GOT3 (cell line): ENCODE results near the gene UHRF1.
"Not testable (repeated sequence)": the region's sequence is repeated elsewhere in the genome, so short reads cannot be mapped to it uniquely, and the experiment has no call there.

Experiments
- DNase-seq: peaks from one replicate; lab custom pipeline; 2025; ENCODE audit warnings: mixed read lengths; lab: John Stamatoyannopoulos, UW

Gene UHRF1

DNA sequence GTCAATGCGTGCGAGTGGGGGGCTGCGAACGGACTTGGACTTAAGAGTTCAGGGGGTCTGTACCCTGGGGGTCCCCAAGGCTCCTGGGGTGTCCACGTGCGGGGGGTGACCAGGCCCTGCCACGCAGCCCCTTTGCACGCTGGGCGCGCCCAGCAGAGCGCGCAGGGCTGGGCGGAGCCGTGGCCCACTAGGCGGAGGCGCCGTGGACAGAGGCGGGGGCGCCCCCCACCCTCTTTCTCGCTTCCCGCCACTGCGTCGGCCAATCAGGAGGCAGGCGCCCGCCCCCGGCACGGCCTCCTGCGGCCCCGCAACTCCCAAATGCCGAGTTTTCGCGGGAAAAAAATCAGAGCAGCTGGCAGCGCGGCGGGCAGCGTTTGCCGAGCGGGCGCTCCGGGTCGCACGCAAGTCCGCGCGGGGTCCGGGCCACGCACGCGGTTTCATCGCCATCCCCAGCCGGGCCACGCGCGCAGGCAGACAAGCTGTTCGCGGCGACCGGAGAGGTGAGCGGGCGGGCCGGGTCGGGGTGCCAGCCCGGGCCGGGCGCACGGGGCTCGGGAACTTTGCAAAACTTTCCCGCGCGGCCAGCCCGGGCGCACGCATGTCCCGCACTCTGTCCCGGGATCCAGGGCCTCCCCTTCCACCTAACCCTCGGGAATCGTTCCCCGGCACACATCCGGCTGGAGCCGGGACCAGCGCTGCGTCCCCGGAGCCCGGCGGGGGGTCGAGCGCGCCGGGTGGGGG lies at the start of gene UHRF1:
TSS of gene UHRF1 (plus strand) at position 346 of the 741 bp plus-strand sequence. CDS start 1,385 bp downstream, outside the sequence.
- no peak for DNase-seq

DNA sequence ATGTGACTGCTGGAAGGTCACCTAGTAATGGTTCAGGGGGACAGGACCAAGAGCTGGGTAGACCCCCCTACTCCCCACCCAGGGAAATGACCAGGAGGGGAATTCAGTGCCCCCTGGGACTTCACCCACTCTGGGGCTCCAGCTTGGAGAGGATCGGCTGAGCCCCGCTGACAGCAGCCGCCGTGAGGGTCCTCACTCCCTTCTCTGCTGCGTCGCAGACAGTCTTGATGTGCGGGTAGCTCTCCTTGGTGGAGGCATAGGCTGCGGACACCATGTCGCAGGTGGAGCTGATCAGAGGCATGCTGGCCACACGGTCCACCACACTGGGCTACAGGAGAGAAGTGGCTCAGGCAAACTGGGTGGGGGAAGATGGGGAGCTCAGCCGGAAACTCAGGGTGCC lies 49.6 kb upstream of the UHRF1 start:
- no peak for DNase-seq

- no peak for DNase-seq
These were observed 48.2 kb upstream of the UHRF1 start for GRCh38 chr19:4861147-4861546.

GRCh38 chr19:4866595-4867424 lies 42.5 kb upstream of the UHRF1 start:
- peak; percentile 20 for DNase-seq

DNA sequence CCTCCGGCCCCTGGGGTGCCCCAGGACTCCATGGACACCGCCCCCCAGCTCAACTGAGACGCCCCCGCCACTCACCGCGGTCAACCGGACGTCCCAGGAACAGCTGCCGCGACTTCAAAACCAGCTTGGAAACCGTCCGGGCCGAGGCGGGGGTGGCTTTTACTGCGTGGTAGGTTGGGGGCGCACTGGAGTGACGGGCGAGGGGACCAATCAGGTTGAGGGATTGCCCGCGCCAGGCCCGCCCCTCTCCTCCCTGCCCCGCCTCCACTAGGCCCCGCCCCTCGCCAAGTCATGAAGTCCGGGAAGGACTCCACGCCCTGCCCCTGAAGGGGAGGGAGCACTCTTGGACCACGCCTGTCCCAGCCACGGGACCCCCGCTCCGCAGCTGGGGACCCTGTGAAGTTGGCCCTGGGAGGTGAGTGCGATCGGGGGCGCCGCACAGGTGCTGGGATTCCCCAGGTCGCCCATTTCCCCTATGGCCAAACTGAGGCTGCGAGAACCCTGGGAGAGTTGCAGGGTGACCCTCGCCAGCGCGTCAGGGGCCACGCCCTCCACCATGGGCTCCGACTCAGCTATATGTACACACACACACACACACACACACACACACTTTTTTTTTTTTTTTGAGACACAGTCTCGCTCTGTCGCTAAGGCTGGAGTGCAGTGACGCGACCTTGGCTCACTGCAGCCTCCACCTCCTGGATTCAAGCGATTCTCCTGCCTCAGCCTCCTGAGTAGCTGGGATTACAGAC lies 41.6 kb upstream of the UHRF1 start, which contains the start of gene PLIN3:
TSS of gene PLIN3 (minus strand) at position 134 of the 752 bp plus-strand sequence. CDS start 6,273 bp downstream, outside the sequence.
- peak; percentile 81 for DNase-seq

- no peak for DNase-seq
These were observed 40.9 kb upstream of the UHRF1 start for GRCh38 chr19:4868286-4868834.

DNA sequence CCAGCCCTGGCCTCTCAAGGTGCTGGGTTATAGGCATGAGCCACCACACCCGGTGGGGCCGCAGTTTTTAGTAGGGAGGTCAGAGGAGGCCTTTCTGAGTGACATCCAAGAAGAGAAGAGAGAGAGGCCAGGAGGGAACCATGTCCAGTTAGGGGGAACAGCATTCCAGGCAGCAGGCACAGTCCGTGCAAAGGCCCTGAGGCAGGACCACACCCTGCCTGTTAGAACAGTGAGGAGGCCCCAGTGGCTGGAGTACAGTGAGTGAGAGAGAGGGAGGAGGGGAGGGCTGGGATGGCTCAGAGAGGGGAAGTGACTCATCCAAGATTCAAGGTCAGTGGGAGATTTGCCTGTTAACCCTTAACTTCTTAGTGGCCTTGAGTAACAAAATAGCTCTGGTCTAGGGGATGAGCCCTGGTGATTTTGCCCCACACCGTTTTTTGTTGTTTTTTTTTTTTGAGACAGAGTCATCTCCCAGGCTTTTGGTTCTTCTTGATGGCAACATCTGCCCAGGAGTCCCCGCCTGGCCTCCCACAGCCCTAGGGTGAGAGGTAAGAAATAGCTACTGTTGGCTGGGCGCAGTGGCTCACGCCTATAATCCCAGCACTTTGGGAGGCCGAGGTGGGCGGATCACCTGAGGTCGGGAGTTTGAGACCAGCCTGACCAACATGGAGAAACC lies 39.1 kb upstream of the UHRF1 start:
- DNase-seq, result no peak

GRCh38 chr19:4871711-4872110 lies 37.6 kb upstream of the UHRF1 start:
- DNase-seq, result no peak

- no peak for DNase-seq
These were observed 35.4 kb upstream of the UHRF1 start for GRCh38 chr19:4873930-4874329.

- no peak for DNase-seq
These were observed 31.4 kb upstream of the UHRF1 start for GRCh38 chr19:4877753-4878490.

DNA sequence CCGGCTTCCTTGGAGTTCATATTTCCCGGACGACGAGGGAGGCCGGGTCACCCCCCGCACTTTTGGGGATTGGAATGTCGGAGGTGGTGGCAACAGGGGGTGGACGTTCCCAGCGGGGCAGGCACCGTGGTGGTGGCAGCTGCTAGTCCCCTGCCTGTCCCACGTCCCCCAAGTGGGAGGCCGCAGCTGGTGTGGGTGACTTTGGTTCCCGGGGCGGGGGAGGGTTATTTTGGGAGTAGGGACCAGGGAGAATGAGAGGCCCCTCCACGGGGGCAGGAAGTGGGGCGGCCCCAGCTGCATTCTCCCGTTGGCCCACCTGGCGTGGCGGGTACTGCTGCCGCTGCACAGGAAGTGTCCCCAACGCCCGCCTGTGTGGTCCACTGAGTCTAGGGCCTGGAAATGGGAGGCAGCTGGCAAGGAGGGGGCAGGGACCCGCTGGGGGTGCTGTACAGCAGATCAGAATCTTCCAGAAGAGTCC lies 30.8 kb upstream of the UHRF1 start:
- no peak for DNase-seq

- DNase-seq, result no peak
These were observed 30.3 kb upstream of the UHRF1 start for GRCh38 chr19:4879041-4879440.

DNA sequence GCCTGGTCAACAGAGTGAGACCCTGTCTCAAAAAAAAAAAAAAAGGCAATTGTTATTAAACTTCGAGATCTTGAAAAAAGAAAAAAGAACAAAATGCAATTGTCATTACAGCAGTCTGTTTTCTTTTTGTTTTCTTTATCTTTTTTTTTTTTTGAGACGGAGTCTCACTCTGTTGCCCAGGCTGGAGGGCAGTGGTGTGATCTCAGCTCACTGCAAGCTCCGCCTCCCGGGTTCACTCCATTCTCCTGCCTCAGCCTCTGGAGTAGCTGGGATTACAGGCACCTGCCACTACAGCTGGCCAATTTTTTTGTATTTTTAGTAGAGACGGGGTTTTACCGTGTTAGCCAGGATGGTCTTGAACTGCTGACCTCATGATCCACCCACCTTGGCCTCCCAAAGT lies 26.4 kb upstream of the UHRF1 start:
- not testable (repeated sequence) for DNase-seq

GRCh38 chr19:4884993-4885392 lies 24.3 kb upstream of the UHRF1 start:
- DNase-seq, result not testable (repeated sequence)

DNA sequence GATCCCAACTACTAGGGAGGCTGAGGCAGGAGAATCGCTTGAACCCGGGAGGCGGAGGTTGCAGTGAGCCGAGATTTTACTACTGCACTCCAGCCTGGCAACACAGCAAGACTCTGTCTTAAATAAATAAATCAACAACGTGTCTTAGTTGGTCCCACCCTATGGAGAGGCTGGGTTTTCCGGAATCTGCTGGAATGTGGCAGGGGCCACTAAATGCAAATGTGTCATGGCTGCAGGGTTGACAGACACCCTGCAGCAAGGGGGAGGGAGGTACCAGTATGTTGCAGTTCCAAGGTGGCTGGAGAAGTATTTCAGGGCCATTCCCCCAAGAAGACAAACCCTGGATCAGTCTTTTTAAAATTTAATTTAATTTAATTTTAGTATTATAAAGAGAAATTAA lies 21.5 kb upstream of the UHRF1 start:
- not testable (repeated sequence) for DNase-seq

DNA sequence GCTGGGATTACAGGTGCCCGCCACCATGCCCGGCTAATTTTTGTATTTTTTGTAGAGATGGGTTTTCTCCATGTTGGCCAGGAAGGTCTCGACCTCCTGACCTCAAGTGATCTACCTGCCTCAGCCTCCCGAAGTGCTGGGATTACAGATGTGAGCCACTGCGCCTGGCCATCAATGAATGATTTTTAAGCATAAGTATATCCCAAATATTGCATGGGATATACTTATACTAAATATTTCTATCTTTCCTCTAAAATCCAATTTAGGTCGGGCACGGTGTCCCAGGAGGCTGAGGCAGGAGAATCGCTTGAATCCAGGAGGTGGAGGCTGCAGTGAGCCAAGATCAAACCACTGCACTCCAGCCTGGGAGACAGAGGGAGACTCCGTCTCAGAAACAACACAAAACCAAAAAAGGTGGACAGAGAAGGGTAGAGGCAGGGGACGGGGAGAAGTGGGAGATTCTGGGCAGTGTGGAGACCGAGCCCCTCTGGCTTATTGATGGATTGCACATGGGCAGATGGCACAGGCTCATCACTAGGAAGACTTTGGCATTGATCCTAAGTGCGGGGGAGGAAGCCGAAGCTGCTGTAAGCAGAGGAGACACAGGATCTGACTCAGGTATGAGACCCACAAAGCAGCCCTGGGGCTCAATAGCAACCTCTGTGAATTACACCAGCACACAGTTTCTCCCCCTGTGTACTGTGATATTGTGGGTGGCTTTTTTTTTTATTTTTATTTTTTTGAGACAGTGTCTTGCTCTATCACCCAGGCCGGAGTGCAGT lies 20.1 kb upstream of the UHRF1 start:
- DNase-seq, result no peak

DNA sequence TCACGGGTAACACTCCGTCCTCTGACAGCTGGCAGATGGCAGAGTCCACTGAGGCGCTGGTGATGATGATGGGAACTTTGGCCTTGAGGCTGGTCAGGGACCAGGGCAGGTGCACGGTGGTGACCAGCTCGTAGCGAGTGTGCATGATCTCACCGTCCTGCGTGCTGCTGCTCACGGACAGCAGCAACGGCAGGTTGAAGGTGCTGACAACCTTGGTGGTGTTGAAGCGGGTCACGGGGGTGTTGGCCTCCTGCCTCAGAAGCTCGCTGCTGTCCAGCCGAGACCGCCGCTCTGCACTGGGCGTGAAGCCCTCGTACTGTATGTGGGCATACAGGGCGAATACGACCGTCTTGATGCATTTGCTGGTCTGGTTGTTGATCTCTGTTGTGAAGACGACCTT lies 18.2 kb upstream of the UHRF1 start:
- DNase-seq, result no peak

DNA sequence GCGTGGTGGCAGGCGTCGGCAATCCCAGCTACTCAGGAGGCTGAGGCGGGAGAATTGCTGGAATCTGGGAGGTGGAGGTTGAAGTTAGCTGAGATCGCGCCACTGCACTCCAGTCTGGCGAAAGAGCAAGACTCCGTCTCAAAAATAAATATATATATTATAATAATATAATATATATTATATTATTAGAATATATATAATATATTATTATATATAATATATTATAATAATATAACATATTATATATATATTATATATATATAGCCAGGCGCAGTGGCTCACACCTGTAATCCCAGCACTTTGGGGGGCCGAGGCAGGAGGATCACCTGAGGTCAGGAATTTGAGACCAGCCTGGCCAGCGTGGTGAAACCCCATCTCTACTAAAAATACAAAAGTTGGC lies 16.3 kb upstream of the UHRF1 start:
- DNase-seq, result not testable (repeated sequence)

GRCh38 chr19:4896372-4896771 lies 12.9 kb upstream of the UHRF1 start:
- no peak for DNase-seq

DNA sequence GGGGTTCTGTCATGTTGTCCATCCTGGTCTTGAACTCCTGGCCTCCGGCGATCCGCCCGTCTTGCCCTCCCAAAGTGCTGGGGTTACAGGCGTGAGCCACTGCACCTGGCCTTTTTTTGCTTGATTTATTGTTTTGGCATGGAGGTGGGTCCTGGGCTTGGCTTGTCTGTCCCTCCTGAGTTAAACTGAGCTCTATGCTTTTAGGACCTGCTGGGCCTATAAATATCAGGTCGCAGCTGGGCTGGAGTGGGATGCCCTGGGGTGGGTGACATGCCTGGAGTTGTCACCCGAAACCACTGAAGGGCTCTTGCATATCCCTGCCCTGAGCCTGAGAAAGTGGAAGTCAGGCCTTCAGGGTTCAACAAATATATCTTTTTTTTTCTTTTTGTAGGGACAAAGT lies 12.2 kb upstream of the UHRF1 start:
- no peak for DNase-seq
